ENCODE results near the gene CDKL5. TPM values are rescaled to one million over a fixed set of nuclear protein-coding genes. Genes with fewer than 3 reads are reported as not detected.

The CDKL5 gene
- total RNA-seq, 5 donors from 2014 or later (not counting 1 experiment from before 2014, with no cell fraction given) = 3.3 to 5.2 (median 4.1) TPM

DNA sequence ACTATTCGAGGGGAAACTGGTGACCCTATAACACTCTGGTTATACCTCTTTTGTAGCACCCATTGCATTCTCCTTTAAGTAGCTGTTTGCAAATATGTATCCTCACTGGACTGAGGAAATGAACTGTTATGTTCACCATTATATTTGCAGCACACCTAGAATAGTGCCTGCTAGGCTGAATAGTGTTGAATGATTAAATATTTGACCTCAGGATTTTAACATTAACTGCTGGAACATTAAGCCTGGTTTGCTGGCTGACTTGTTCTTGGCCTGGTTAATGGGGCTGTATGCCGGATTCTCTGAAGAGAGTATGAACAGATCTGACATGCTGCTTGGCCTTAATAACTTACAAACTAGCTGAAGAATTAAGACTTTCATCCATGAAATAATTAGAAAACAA, 166.4 kb downstream of the CDKL5 start:
- Histone ChIP-seq H3K27me3 (replicated peaks in 1 of 2; ENCODE audit: control insufficient read depth in 2 of 2, extremely low read depth in 1 of 2, insufficient read depth in 2 of 2, low read length in 1 of 2) (no peaks in the 10 kb centered on the region), H3K27ac (ENCODE audit: low read length) (no peak overlapping the region), H3K4me3 (ENCODE audit: control insufficient read depth in 1 of 2, extremely low read depth in 1 of 2, low read length in 1 of 2) (no peak overlapping the region), H3K4me1 (ENCODE audit: control insufficient read depth in 1 of 2, extremely low read depth in 1 of 2, insufficient read depth in 2 of 2, low read length in 2 of 2) (no peaks in the 10 kb centered on the region), H3K9me3 (no peaks in the 10 kb centered on the region), H3K36me3 (ENCODE audit: control insufficient read depth in 2 of 2, extremely low read depth in 1 of 2, insufficient read depth in 1 of 2, low read length in 1 of 2) (no peaks in the 10 kb centered on the region)
- ATAC-seq (replicated peaks in 1 of 4) (no peak), DNase-seq (no peak)
- CTCF ChIA-PET = no interaction called here
- Mint-ChIP-seq H3K36me3 (peaks cover 29% of the 10 kb centered on the region), H3K27ac (no peak overlapping the region), H3K4me1 (no peaks in the 10 kb centered on the region), H3K27me3 (no peaks in the 10 kb centered on the region), H3K9me3 (no peaks in the 10 kb centered on the region), H3K4me3 (no peak overlapping the region)
- WGBS (ENCODE audit: insufficient coverage) = 80% methylated on average over 1 of the region's 2 CpGs
- POLR2A ChIA-PET = no interaction called here

DNA sequence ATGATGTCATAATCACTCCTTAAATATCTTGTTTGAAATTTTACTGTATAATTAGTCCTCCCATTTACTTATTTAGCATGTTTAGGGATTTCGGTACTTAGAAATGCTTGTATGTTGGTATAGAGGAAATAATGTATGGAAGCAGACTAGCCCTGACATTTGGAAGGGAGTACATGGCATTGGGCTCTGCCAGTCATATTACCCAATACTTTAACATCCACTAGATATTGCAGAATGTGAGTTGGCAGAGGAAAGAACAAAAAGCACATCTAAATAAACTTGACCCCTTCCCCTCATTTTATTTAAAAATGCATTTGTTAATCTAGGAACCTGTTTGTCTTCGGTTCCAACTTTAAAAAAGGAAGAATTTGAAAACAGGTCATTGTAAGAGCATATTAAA, 168.7 kb downstream of the CDKL5 start:
- ChIA-PET POLR2A (no interaction called here), CTCF (no interaction called here)
- H3K27ac Mint-ChIP-seq = no peak overlapping the region
- Histone ChIP-seq H3K27me3 (replicated peaks in 1 of 2; ENCODE audit: control insufficient read depth in 2 of 2, extremely low read depth in 1 of 2, insufficient read depth in 2 of 2, low read length in 1 of 2) (no peaks in the 10 kb centered on the region), H3K4me3 (ENCODE audit: control insufficient read depth in 1 of 2, extremely low read depth in 1 of 2, low read length in 1 of 2) (no peak overlapping the region), H3K9me3 (no peaks in the 10 kb centered on the region), H3K36me3 (ENCODE audit: control insufficient read depth in 2 of 2, extremely low read depth in 1 of 2, insufficient read depth in 1 of 2, low read length in 1 of 2) (no peaks in the 10 kb centered on the region), H3K27ac (ENCODE audit: low read length) (no peak overlapping the region), H3K4me1 (ENCODE audit: control insufficient read depth in 1 of 2, extremely low read depth in 1 of 2, insufficient read depth in 2 of 2, low read length in 2 of 2) (no peaks in the 10 kb centered on the region)
- no peaks in the 10 kb centered on the region for H3K4me1 Mint-ChIP-seq
- ATAC-seq (replicated peaks in 1 of 4) (no peak), DNase-seq (no peak)
- no CpG with 5 or more reads among the region's 2 CpGs for WGBS (ENCODE audit: insufficient coverage)
- H3K27me3 Mint-ChIP-seq = no peaks in the 10 kb centered on the region
- H3K9me3 Mint-ChIP-seq = no peaks in the 10 kb centered on the region
- H3K4me3 Mint-ChIP-seq = no peak overlapping the region
- peaks cover 28% of the 10 kb centered on the region for H3K36me3 Mint-ChIP-seq

- peaks cover 25% of the 10 kb centered on the region for H3K36me3 Mint-ChIP-seq
- H3K4me3 Mint-ChIP-seq = no peak overlapping the region
- H3K9me3 ChIP-seq = no peaks in the 10 kb centered on the region
- ATAC-seq (replicated peaks in 1 of 4) (no peak), DNase-seq (no peak)
- no peaks in the 10 kb centered on the region for H3K27me3 Mint-ChIP-seq
- no peak overlapping the region for H3K27ac ChIP-seq (ENCODE audit: low read length)
- H3K9me3 Mint-ChIP-seq = no peaks in the 10 kb centered on the region
- H3K4me3 ChIP-seq (ENCODE audit: control insufficient read depth in 1 of 2, extremely low read depth in 1 of 2, low read length in 1 of 2) = no peak overlapping the region
- no peaks in the 10 kb centered on the region for H3K27me3 ChIP-seq (replicated peaks in 1 of 2; ENCODE audit: control insufficient read depth in 2 of 2, extremely low read depth in 1 of 2, insufficient read depth in 2 of 2, low read length in 1 of 2)
- ChIA-PET POLR2A (no interaction called here), CTCF (no interaction called here)
- no CpG with 5 or more reads among the region's 4 CpGs for WGBS (ENCODE audit: insufficient coverage)
- no peak overlapping the region for H3K27ac Mint-ChIP-seq
- no peaks in the 10 kb centered on the region for H3K4me1 Mint-ChIP-seq
- no peaks in the 10 kb centered on the region for H3K36me3 ChIP-seq (ENCODE audit: control insufficient read depth in 2 of 2, extremely low read depth in 1 of 2, insufficient read depth in 1 of 2, low read length in 1 of 2)
- no peaks in the 10 kb centered on the region for H3K4me1 ChIP-seq (ENCODE audit: control insufficient read depth in 1 of 2, extremely low read depth in 1 of 2, insufficient read depth in 2 of 2, low read length in 2 of 2)
Observed at GRCh38 chrX:18596096-18596495, 170.7 kb downstream of the CDKL5 start.

GRCh38 chrX:18598413-18598812, 173.0 kb downstream of the CDKL5 start:
- DNase-seq = no peak
- CTCF ChIA-PET = no interaction called here
- no peaks in the 10 kb centered on the region for H3K27me3 ChIP-seq (replicated peaks in 1 of 2; ENCODE audit: control insufficient read depth in 2 of 2, extremely low read depth in 1 of 2, insufficient read depth in 2 of 2, low read length in 1 of 2)
- Mint-ChIP-seq H3K36me3 (peaks cover 25% of the 10 kb centered on the region), H3K27me3 (peaks cover 0 to 3% of the 10 kb centered on the region in 2 donors), H3K9me3 (no peaks in the 10 kb centered on the region), H3K4me3 (no peak overlapping the region), H3K27ac (no peak overlapping the region), H3K4me1 (no peaks in the 10 kb centered on the region)
- H3K36me3 ChIP-seq (ENCODE audit: control insufficient read depth in 2 of 2, extremely low read depth in 1 of 2, insufficient read depth in 1 of 2, low read length in 1 of 2) = no peaks in the 10 kb centered on the region
- H3K27ac ChIP-seq (ENCODE audit: low read length) = no peak overlapping the region
- WGBS (ENCODE audit: insufficient coverage) = no CpG with 5 or more reads among the region's 2 CpGs
- no peaks in the 10 kb centered on the region for H3K9me3 ChIP-seq
- H3K4me3 ChIP-seq (ENCODE audit: control insufficient read depth in 1 of 2, extremely low read depth in 1 of 2, low read length in 1 of 2) = no peak overlapping the region
- no peaks in the 10 kb centered on the region for H3K4me1 ChIP-seq (ENCODE audit: control insufficient read depth in 1 of 2, extremely low read depth in 1 of 2, insufficient read depth in 2 of 2, low read length in 2 of 2)
- ATAC-seq (replicated peaks in 1 of 4) = no peak
- POLR2A ChIA-PET = no interaction called here

DNA sequence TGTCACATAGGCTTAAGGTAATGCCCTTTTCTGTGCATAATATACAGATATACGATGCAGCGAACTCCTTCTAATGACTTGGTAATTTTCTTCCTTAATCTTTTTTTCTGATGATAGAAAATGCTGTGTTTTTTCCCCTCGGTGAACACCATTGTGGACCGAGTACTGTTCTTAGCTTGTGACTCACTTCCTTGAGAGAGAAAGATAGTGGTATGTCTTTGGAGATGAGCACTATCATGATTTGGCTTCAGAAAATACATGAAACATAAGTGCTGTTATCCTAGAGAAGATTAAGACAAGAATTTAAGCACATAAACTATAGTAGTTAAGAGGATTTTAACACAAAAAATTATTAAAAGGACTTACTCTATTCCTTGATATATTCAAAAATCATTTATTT, 182.6 kb downstream of the CDKL5 start:
- H3K9me3 Mint-ChIP-seq = no peaks in the 10 kb centered on the region
- H3K4me3 ChIP-seq (ENCODE audit: control insufficient read depth in 1 of 2, extremely low read depth in 1 of 2, low read length in 1 of 2) = no peak overlapping the region
- H3K4me1 Mint-ChIP-seq = no peaks in the 10 kb centered on the region

DNA sequence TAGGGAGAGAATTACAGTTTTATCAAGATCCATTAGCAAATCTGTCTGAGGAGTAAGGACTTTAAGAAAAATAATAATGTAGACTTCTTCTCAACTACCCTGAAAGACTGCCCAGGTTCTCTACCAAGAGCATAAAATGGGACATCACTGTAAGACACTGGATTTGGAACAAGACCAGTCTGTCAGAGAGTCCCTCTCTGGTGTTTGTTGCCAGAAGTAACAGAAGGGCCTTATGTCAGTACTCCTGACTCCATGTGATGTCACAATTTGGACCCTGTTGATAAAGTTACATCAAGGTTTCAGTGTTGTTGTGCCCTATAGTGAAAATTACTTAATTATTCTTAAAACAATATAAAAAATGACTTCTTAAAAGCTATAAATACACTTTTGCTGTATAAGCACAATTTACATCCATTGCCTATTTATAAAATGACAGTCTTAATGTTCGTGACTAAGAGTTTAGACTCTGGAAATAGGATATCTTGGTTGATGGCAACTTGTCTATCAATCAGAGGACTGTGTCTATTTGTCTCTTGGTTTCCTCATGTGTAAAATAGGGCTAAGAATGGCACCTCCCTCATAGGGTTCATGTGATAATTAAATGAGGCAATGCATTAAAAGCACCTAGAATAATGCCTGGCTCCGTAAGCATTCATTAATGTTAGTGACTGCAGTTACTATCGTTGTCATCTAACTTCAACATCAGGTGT, 188.7 kb downstream of the CDKL5 start:
- peaks cover 0 to 3% of the 10 kb centered on the region in 2 donors for H3K36me3 ChIP-seq (ENCODE audit: control insufficient read depth in 2 of 2, extremely low read depth in 1 of 2, insufficient read depth in 1 of 2, low read length in 1 of 2)
- Mint-ChIP-seq H3K4me1 (no peaks in the 10 kb centered on the region), H3K9me3 (no peaks in the 10 kb centered on the region), H3K36me3 (peaks cover 28% of the 10 kb centered on the region), H3K4me3 (no peak overlapping the region), H3K27me3 (peaks cover 0 to 4% of the 10 kb centered on the region in 2 donors), H3K27ac (no peak overlapping the region)
- H3K27me3 ChIP-seq (replicated peaks in 1 of 2; ENCODE audit: control insufficient read depth in 2 of 2, extremely low read depth in 1 of 2, insufficient read depth in 2 of 2, low read length in 1 of 2) = no peaks in the 10 kb centered on the region
- H3K9me3 ChIP-seq = no peaks in the 10 kb centered on the region
- ChIA-PET POLR2A (no interaction called here), CTCF (no interaction called here)
- WGBS (ENCODE audit: insufficient coverage) = no CpG with 5 or more reads among the region's 3 CpGs
- DNase-seq = no peak
- ATAC-seq (replicated peaks in 1 of 4) = no peak
- no peaks in the 10 kb centered on the region for H3K4me1 ChIP-seq (ENCODE audit: control insufficient read depth in 1 of 2, extremely low read depth in 1 of 2, insufficient read depth in 2 of 2, low read length in 2 of 2)
- no peak overlapping the region for H3K27ac ChIP-seq (ENCODE audit: low read length)
- H3K4me3 ChIP-seq (ENCODE audit: control insufficient read depth in 1 of 2, extremely low read depth in 1 of 2, low read length in 1 of 2) = no peak overlapping the region

More for the DNA sequence above, 182.6 kb downstream of the CDKL5 start:
- no peaks in the 10 kb centered on the region for H3K36me3 ChIP-seq (ENCODE audit: control insufficient read depth in 2 of 2, extremely low read depth in 1 of 2, insufficient read depth in 1 of 2, low read length in 1 of 2)
- no peak for DNase-seq
- no peak overlapping the region for H3K4me3 Mint-ChIP-seq
- no CpG with 5 or more reads among the region's 4 CpGs for WGBS (ENCODE audit: insufficient coverage)
- H3K9me3 ChIP-seq = no peaks in the 10 kb centered on the region
- H3K27ac Mint-ChIP-seq = no peak overlapping the region
- H3K27ac ChIP-seq (ENCODE audit: low read length) = no peak overlapping the region
- POLR2A ChIA-PET = no interaction called here
- CTCF ChIA-PET = no interaction called here
- H3K27me3 ChIP-seq (replicated peaks in 1 of 2; ENCODE audit: control insufficient read depth in 2 of 2, extremely low read depth in 1 of 2, insufficient read depth in 2 of 2, low read length in 1 of 2) = no peaks in the 10 kb centered on the region
- peaks cover 0 to 8% of the 10 kb centered on the region in 2 donors for H3K27me3 Mint-ChIP-seq
- peaks cover 41% of the 10 kb centered on the region for H3K36me3 Mint-ChIP-seq
- no peaks in the 10 kb centered on the region for H3K4me1 ChIP-seq (ENCODE audit: control insufficient read depth in 1 of 2, extremely low read depth in 1 of 2, insufficient read depth in 2 of 2, low read length in 2 of 2)
- no peak for ATAC-seq (replicated peaks in 1 of 4)

All from T-cell (primary cell).